GM18858 (cell line): Measurements from ENCODE around the gene CCNJL.
"Not testable (repeated sequence)": the region's sequence is repeated elsewhere in the genome, so short reads cannot be mapped to it uniquely, and the experiment has no call there.

Source experiments
- ATAC-seq: cut with Tn5 transposase; IDR thresholded peaks from one replicate; pipeline ENCODE4 v1.9.1; 2021; ENCODE audit not compliant: unreplicated experiment

CCNJL gene

GRCh38 chr5:160312134-160312959 lies at the start of gene CCNJL:
Gene CCNJL (minus strand): TSS chr5:160312564. CDS start chr5:160311923, 641 bp downstream.
- ATAC-seq: no peak

DNA sequence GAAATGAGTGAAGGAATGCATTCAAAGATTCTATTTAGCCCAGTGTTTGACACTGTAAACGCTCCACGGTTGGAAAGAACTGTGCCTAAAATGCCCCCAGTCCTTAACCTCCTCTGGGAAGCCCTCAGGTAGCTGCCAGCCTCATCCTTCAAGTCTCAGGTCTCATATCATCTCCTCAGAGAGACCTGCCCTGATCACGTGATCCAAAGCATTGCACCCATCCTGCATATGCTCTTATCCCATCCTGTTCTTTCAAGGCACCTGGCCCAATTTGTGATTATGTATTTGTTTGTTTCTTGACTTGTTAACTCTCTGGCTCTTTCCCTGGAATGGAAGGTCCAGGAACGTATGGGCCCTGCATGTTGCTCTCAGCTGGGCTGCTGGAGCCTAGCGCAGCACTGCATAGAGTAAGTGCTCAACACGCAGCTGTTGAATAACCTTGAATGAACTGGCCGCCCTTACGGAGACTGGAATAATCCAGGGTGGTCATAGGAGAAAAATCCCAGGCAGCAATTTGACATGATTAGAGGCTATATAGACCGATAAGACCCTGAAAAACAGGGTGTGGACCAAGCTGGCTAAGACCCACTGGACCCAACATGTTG lies 49.4 kb upstream of the CCNJL start:
- no peak for ATAC-seq

DNA sequence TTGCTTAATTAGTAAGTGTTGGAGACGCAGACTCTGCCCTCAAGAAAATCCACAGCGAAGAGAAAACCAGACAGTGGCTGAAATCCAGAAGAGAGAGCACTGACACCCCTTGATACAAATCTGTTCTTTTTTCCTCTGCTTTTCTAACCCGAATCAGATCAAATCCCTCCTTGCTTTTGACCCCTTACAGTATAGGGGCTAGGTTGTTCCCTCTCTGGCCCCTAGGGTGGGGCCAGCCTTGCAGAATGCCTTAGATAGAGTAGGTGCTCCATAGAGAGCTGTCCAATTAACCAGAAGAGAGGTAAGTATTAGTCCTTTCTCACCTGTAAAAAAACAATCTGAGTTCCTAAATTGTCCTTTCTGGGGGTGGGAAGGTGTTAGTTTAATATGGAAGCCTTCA lies 47.9 kb upstream of the CCNJL start:
- ATAC-seq: no peak

DNA sequence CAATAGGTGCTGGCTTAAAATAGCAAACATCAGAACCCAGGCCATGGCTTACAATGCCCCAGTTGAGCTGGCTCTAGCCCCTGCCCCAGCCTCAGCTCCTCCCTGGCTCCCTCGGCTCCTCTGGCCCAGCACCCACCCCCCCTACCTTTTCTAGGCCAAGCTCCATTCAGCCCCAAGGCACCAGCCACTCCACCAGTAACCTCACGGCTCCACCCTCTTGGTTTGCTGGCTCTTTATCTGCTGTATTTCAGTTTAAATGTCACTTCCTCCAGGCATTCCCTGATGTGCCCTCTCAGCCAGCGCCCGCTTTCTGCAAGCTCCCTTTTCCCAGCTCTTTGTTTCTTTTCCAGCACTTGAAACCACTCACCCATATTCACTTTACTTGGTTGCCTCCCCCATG lies 47.5 kb upstream of the CCNJL start:
- no peak for ATAC-seq

DNA sequence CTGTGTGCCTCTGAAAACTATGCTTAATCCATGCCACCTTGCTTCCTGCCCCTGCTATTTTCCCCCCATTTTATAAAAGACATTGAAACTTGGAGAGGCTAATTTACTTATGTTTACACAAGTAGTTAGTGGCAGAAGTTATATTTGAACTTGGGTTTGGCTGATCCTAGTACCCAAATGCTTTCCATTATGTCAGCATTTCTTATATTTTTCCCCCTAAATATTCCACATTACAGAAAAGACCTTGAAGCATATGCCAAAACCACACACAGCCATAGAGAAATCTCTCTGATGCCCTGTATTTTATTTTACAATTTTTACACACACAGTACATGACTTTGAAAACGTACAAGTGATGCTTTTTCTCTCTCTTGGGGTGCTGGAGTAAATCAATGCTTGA lies 46.9 kb upstream of the CCNJL start:
- no peak for ATAC-seq

GRCh38 chr5:160357861-160358411 lies 45.6 kb upstream of the CCNJL start:
- ATAC-seq: no peak

GRCh38 chr5:160357394-160357793 lies 45.0 kb upstream of the CCNJL start:
- ATAC-seq: no peak

DNA sequence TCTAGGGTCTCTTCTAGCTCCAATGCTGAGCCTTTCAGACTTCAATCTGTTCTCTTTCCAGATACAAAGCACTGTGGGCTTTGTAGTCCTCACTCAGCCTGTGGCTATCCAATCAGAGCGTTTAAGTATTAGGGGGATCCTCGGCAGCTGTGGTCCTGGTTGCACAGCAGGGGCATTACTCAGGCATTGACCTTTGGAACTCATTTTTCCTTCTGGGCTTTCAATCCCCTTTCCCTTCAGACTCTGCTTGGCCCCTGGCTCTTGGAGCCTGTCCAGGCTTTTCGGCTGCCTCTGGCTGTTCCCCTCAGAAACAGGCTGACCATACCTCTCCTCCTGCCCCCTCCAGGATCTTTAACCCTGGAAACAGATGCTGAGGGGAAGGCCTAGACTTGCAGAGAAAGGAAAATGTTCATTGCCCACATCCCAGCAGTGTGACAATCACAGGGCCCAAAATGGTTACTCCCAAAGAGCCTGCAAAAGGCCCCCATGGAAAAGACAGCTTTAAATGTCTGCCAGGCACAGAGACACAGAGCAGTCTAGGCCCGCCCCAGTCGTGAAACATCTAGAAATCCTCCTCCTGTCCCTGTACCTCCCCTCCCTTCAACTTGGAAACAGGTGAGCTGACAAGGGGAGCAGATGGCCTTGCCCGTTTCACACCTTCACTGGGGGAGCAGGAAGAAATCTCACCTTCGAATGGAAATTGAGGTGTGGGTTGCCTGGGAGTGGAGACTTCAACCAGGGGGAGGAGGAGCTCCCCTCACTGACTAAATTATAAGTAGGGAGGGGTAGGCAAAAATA lies 44.4 kb upstream of the CCNJL start:
- ATAC-seq: no peak

DNA sequence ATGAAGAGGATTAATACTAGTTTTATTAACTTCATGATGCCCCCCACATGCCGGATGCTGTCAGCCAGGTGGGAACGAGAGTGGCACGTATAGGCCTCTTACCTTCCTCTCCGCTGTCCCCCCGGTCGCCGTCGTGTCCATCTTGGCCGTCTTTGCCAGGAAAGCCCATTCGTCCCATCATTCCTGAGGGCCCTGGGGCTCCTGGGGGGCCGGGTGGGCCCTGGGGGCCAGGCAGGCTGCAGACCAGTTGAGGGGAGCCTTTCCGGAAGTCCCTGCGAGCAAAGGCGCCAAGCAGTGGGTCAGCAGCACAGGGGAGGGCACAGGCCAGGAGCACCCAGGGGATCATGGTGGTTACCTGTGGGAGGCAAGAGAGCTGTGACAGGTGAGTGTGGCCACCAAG lies 42.3 kb upstream of the CCNJL start:
- no peak for ATAC-seq

DNA sequence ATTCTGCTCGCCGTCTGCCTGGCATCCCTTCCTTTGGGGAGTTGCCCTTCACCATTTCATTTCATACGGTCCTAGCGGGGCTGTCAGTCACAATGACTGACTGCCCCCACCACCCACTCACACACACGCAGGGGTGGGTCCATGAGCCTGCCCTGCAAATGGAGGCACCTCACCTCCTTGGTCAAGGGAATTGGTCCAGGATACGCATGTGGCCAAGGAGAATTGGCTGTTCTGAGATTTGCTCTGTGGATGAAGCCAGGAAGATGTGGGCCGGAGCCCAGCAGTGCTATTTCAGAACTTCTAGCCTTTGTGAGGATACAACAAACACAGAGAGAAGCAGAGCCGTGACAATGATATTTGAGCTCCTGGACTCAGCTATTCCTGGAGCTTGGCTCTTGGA lies 41.0 kb upstream of the CCNJL start:
- ATAC-seq: no peak

DNA sequence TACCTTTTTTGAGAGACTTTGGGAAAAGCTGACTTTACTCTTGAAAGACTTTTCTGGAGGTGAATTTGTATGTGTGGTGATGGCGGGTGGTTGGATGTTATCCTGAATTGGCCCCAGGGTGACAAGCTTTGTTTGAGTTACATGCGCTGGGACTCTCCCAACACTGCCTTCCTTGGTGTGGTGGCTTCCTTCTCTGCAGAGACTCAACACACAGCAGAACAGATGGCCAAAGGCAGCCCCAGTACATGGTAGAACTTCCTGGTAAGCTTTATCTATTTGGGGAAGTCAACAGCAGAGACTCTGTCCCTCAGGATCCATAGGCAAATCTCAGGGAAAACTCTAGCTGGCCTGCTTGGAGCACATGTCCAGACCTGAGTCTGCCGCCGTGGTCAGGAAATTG lies 39.9 kb upstream of the CCNJL start:
- ATAC-seq: no peak

- no peak for ATAC-seq
These were observed 37.6 kb upstream of the CCNJL start for GRCh38 chr5:160349935-160350303.

DNA sequence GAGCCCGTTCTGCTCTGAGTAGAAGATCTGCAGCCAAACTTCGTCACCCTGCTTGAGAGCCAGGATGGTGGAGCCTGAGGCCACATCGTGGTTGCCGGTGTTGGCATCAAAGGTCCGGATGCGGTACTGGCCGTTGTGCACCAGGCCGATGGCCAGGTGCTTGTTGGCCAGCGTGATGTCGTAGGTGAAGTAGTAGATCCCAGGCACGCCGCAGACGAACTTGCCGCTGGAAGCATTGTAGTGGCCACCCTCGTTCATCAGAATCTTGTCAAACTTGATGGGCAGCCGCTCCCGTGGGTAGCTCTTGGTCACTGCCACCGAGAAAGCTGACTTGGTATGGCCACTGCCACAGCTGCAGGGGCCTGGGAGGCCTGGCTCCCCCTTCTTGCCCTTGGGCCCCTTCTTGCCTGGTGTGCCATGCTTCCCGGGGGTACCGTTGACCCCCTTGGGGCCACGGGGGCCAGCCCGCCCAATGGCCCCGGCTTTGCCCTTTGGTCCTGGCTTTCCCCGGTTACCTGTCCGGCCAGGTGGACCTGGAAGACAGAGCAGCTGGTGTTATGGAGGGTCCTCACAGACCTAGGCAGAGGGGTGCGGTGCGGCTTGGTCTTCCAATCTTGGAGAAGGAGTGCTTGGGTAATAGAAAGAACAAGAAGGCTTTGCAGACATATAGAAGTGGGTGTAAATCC lies 37.0 kb upstream of the CCNJL start:
- no peak for ATAC-seq

- no peak for ATAC-seq
These were observed 35.7 kb upstream of the CCNJL start for GRCh38 chr5:160348080-160348479.

- no peak for ATAC-seq
These were observed 35.1 kb upstream of the CCNJL start for GRCh38 chr5:160347448-160347847.

GRCh38 chr5:160342413-160342941 lies 30.1 kb upstream of the CCNJL start:
- no peak for ATAC-seq

GRCh38 chr5:160341309-160341870 lies 29.0 kb upstream of the CCNJL start:
- ATAC-seq: no peak

DNA sequence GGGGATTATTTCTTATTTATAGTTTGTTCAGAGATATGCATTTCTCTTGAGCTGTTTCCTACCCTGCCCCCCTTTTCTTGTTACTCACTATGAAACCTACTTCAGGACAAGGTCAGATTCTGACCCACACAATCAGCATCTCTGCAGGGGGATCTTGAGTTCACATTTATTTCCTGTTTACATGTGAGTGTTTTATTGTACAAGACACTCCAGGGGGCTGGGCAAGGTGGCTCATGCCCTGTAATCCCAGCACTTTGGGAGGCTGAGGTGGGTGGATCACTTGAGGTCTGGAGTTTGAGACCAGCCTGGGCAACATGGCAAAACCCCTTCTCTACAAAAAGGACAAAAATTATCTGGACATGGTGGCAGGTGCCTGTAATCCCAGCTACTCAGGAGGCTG lies 28.1 kb upstream of the CCNJL start:
- not testable (repeated sequence) for ATAC-seq

DNA sequence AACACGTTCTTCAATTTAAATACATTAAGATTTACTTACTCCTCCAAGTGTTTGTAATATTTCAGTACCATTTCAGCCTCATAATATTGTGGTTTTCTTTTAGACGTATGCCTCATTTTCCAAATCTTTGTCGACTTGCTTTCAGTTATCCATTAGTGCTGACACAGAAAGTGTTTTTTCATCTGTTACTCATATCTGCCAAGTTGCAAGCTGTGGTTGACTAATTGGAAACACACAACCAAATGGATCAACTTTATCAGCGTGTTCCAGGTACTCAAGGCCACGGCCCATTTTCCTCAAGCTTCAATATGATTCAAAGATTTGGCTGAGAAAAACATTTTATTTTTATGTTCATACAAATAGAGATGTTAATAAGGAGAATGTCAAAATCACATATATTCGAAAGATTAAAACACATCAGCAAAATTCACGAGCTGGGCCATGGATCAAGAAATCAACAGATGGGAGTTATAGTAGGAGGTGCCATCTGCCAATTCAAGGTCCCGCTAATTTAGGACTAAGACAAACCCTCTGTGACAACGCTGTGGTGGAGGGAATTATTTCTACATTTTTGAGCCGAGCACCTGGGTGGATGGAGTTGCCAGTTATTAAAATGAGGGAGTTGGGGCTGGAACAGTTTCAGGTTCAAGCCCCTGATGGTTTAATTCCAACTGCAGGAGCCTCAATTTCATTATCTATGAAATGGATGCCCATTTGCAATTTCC lies 27.2 kb upstream of the CCNJL start:
- ATAC-seq: no peak

GRCh38 chr5:160334716-160335115 lies 22.4 kb upstream of the CCNJL start:
- not testable (repeated sequence) for ATAC-seq
